DMS153 treated with DMSO at 0.1 percent for 48 hours (cell line): ENCODE measurements around the gene RPUSD1.
"Not testable (repeated sequence)": the region's sequence is repeated elsewhere in the genome, so short reads cannot be mapped to it uniquely, and the experiment has no call there.

ENCODE experiments used
- DNase-seq: peaks from one replicate; lab custom pipeline; 2025; ENCODE audit not compliant: unreplicated experiment; lab: John Stamatoyannopoulos, UW

The RPUSD1 gene

DNA sequence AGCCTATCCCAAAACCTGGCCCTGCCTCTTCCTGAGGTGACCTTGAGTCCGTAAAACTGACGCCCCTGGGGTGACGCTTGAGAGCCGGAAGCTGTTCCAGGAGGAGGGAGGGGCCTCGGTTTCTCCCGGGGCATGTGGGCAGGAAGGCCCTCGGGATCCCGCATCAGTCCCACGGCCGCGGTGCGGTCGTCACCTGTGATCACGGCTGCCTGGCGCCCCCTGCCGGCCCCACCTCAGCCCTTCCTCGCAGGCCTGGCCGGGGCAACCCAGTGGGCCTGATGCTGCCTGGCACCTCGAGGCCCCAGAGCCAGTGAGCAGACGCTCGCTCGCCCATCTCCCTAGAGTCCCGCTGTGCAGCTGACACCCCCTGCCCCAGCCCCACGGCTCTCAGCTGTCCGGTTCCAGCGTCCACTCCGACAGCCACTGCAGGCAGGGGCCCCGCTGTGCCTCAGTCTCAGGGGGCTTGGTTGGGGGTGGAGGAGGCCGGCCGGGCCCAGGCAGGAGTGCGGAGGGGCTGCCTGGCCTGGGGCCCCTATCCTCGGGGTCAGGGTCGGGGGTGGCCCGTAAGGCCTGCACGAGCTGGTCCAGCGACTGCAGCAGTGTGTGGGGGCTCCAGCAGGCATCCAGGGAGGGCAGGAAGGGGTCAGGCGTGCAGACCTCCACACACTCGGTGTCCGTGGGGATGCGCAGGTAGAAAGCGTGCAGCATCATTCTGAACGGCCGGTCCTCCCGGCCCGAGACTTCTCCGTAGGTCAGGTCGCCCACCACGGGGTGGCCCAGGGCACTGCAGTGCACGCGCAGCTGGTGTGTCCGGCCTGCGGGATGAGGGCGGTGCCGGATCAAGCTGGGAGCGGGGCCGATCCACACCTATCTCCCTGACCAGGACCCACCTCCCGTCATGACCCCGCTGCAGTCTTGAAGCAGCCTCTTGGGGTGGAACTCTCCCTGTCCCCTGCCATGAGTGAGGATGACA lies 2.3 kb downstream of the RPUSD1 start:
- DNase-seq, result peak; percentile 36

DNA sequence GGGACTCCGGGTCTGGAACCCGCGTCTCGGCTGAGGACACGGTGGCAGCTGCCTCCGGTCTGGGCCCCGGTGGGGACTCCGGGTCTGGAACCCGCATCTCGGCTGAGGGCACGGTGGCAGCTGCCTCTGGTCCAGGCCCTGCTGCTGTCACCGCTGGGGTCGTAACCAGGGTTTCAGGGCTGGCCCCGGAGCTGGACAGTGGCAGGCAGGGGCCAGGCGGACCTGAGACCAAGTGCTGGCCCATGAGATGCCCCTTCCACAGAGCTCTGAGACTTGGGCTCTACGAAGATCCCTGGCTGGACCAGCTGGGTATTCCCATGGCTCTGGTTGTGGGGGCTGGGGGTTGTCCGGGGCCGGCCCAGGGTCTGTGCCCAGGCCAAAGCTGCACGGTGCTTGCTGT lies 3.8 kb downstream of the RPUSD1 start:
- no peak for DNase-seq

DNA sequence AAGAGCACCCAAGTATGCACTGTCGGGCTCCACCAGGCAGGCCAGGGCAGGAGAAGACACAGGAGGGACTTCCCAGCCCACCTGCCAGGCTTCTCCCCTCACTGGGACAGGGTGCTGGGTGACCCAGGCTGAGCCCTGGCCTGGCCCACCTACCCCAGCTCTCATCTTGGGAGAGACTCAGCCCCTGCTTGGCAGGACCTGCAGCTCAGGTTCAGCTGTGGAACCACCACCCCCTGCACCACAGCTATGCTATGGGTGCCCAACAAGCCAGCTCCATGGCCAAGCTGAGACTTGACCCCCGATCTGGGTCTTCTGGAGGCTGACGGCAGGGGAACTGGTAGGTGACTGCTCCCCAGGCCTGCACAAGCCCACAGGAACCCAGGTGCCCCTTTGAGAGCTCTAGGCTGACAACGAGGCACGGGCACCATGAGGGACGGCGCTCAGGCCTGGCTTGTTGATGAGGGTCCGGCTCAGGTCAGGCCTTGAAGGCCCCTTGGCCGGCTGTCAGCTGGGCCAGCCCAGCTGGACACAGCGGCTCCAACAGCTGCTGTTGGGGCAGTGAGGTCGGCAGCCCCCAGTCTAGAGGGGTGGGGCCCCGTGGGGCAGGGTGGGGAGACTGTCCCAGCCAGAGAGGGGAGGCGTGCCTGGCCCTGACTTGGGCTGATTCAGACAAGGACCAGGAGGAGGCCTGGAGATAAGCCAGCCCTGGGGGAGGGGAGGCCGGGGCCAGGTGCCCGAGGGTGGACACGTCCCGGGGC lies 4.6 kb downstream of the RPUSD1 start:
- DNase-seq, result no peak

DNA sequence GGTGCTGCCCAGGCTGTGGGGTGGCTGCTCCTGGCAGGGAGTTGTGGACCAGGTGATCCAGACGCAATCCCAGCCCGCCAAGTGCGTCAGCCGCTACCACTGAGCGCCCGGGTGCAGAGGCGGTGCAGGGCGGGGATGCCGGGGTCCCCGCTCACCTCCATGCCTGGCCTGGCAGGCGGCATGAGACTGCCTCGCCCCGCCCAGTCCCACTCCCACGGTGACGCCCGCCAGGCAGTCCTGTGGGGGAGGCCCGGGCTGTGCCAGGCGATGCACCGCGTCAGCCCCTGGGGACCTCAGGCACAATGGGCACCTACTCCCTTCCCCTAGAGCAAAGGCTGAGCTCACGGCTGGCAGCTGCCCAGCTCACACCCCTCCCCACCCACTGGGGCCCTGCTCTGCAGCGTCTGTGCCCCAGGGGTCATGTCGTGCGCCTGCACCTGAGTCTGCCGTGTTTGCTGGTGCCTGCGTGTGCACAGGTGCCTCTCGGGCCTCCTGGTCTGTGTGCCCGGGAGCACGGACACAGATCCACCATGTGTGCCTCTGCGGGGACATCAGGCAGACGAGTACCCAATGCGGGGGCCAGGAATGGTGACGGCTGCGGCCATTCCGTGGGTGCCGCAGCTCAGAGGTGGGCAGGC lies 5.3 kb downstream of the RPUSD1 start:
- peak; percentile 76 for DNase-seq

DNA sequence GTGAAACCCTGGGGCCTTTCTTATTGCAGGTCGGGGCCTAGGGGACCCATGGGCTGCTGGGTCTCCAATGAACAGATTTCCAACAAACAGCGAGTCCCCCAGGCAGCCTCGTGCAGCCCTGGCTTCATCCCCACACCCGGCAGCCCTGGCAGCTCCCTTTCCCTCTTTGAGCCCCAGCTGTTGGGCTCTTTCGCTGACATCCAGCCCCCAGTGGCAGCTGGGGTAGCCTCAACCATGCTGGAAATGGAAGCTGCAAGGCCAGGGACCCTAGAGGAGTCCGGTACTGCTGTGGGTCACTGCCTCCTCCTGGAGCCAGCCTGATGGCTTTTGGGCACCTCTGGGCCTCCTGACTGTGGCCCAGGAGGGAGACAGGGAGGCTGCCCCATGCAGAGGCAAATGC lies 5.9 kb downstream of the RPUSD1 start:
- DNase-seq, result no peak

DNA sequence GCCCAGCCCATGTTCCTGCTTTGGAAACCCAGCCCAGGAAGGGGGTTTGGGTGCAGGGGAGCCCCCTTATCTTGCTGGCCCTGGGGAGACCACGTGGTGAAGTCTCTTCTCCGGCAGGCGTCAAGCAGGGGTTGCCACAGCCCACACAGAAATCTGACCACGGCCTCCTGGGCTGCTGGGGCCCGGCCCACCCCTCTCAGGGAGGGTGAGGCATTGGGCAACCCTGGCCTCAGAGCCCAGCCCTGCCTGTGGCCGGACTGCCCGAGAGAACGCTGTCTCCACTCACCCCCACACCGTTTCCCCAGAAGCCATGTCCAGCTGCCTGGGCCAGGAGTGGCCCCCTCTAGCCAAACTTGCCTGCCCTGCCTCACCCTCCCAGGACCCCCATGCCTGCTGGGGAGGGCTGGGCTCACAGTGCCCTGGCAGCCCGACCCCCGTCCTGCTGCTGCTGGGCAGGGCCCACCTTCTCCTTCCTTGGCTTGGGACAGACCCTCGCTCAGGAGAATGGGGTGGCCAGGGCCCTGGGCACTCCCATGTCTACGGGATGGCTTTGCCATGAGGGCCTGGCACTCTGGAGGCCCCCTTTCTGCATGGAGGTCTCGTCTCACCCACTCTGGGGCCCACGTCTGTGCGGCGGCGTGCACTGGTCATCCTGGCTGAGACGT lies 6.7 kb downstream of the RPUSD1 start:
- DNase-seq, result no peak

DNA sequence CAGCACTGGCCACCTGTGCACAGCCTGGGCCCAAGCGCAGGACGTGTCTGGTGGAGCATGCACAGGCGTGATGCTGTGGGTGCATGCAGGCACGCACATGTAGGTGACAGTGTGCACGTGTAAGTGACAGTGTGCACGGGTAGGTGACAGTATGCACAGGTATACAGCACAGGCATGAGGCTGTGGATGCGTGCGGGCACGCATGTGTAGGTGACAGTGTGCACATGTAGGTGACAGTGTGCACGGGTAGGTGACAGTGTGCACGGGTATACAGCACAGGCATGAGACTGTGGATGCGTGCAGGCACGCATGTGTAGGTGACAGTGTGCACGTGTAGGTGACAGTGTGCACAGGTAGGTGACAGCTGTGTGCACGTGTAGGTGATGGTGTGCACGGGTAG lies 7.9 kb downstream of the RPUSD1 start:
- no peak for DNase-seq

DNA sequence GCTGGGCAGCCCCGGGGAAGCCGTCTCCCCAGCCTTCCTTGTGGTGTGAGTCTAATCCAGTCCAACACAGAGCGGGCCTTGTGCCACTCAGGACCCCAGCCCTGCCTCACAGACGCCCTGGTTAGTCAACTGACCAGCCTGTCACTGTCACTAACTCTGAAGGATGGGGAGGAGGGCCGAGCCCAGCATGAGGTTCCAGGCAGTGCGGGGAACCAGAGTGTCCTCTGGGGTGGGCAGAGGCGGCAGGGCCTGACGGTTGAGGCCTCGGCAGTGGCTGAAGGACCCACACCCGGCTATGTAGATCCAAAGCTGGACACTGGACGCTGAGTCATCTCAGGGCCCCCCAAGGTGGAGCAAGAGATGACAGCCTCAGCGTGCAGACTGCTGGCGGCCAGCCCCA lies 8.6 kb downstream of the RPUSD1 start:
- DNase-seq, result no peak

DNA sequence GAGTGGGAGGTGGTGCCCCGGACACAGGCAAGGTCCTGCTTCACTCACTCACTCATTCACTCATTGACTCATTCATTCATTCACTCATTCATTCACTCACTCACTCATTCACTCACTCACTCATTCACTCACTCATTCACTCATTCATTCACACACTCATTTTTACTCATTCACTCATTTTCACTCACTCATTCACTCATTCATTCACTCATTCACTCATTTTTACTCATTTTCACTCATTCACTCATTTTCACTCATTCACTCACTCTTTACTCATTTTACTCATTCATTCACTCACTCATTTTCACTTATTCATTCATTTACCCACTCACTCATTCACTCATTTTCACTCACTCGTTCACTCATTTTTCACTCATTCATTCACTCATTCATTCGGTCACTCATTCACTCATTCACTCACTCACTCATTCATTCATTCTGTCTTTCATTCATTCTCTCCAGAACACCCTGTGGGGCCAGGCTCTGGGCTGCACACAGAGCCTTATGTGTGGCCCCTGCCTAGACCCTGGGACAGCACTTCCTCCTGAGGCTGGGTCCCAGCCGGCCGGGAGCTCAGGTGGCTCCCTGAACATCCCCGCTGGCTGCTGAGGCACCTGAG lies 9.2 kb downstream of the RPUSD1 start:
- DNase-seq, result no peak

DNA sequence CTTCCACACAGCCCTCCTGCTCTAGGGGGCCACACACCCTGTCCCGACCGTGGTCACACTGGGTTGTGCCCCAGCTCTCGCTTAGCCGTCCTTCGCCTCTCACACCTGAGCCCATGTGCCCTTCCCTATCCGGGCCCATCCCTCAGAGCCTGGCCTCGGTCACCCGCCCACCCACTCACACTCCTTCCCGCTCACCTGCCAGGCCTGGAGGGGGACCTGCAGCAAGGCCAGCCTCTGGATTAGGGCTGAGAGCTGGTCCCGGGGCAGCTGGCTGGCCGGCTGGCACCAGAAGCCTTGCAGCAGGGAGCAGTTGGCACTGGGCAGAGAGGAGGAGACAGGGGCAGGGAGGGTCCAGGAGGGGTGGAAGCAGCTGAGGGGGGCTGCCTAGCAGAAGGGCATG lies 9.7 kb downstream of the RPUSD1 start:
- no peak for DNase-seq

DNA sequence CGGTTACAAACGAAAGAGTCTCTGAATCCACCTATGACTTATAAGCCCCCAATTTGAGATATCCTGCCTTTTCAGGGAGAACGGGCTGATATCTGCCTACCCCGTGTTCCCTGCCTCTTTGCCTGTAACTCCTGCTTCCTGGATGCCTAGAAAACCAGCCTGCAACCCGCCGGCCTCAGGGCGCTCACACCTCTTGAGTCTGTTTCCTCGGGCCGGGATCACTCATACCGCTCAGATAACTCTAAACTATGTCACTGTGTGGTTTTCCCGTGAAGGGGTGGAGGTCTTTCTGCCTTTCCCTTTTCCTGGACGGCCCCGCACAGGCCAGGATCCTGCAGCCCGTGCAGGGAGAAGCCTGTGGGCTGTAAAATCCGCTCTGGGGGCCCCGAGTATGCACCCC lies 10.4 kb downstream of the RPUSD1 start:
- peak; percentile 9 for DNase-seq

DNA sequence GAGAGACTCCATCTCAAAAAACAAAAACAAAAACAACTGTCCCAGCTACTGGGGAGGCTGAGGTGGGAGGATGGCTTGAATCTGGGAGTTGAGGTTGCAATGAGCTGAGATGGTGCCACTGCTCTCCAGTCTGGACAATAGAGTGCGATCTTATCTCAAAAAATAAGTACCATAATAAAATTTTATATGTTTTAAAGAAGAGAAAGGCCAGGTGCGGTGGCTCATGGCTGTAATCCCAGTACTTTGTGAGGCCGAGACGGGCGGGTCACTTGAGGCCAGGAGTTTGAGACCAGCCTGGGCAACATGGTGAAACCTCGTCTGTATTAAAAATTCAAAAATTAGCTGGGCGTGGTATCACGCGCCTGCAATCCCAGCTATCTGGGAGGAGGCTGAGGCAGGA lies 11.4 kb downstream of the RPUSD1 start:
- peak; percentile 16 for DNase-seq

DNA sequence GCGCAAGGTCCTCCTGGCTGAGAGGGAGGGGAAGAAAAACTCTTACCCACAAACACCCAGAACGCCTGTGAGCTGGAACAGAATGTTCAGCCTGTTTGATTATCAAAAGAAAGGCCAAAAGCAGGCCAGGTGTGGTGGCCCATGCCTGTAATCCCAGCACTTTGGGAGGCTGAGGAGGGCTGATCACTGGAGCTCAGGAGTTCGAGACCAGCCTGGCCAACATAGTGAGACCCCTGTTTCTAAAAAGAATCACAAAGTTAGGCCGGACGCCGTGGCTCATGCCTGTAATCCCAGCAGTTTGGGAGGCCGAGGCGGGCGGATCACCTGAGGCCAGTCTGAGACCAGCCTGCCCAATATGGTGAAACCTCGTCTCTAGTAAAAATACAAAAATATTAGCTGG lies 11.9 kb downstream of the RPUSD1 start:
- not testable (repeated sequence) for DNase-seq

DNA sequence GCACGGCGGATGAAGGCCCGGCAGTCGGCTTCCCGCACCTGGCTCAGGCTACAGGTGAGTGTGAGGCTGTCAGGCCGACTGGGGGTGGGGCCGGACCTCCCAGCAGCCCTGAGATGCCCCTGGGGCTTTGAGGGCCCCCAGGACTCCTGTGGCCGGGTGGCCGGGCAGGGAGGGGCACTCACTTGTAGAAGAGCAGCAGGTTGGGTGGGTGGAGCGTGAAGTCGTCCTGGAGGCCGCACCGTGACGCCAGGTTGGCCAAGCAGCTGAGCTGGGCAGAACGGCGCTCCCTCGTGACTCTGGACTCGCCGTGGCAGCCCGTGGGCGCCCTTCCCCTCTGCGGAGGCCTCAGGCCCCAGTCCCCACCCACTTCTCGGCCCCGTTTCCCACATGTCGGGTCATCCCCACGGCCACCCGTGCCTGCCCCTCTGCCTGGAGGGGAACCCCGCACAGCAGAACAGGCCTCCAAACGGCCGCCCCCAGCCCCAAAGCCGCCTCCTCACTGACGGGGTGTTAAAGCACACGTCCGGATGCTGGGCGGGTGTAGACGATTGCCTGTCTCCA lies 12.9 kb downstream of the RPUSD1 start:
- DNase-seq, result no peak

DNA sequence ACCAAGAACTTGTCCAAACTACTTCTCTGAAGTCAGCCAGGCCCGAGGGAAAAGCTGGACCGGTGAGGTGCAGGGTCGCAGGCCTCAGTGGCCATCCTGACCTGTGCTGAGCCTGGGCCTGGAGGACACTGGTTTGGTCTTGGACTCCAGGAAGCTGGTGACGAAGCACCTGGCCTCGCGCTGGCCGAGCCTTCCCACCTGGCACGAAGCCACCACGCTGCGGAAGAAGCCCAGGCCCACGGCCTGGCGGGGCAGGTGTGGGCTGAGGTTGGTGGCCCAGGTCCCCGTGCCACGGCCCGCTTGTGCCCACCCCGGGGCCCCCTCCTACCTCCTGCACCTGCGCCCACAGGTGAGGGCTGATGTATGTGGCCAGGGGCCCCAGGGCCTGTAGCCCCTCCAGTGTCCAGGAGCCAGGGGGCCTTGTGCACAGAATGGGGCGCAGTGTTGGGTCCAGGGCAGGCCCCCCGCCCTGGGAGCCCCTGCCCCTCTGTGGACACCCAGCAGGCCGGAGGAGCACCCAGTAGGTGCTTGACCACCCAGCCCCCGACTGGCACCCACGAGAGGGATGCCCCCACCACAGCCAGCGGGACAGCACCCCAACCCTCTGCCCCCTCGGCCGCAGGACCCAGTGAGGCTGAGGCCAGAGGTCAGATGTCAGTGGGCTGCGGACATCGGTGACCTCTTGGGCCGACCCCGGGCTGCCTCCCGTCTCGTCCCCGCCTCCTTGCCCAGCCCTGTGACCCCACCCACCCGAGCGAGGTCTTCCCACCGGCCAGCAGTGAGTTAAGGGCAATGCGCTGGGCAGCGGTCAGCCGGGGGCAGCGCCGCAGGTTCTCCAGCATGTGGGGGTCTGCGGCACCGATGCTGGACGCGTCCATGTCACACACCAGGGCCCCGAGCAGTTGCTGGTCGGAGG lies 13.8 kb downstream of the RPUSD1 start:
- DNase-seq, result no peak

DNA sequence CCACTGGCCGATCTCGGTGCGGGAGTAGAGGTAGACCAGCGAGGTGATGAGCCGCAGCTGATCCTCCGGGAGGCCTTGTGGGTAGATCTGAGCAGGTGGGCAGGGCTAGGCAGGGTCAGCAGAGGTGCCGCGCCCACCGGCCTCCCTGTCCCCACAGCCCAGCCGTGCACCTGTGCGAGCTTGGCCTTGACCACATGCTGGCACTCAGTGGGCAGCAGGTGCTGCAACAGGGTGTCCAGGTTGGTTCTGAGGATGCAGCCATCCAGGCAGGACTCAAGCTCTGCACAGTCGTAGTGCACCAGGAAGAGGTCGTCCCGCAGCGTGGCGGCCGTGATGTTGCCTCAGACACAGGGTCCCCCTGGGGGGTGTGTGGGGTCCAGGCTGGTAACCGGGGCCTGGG lies 15.2 kb downstream of the RPUSD1 start:
- no peak for DNase-seq

DNA sequence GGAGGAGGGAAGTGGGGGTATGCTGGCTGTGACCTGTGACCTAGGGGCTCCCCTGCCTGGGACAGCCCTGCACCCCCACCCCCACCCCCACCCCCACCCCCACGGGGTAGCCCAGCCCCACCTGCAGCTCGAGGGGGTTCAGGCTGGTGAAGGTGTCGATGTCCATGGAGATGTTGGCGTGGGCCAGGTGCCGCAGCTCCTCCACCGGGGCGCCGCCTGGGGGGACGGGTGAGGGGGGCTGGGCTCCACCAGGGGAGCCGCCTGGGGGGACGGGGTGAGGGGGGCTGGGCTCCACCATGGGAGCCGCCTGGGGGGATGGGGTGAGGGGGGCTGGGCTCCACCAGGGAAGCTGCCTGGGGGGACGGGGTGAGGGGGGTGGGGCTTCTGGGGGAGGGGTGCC lies 17.8 kb downstream of the RPUSD1 start:
- no peak for DNase-seq

DNA sequence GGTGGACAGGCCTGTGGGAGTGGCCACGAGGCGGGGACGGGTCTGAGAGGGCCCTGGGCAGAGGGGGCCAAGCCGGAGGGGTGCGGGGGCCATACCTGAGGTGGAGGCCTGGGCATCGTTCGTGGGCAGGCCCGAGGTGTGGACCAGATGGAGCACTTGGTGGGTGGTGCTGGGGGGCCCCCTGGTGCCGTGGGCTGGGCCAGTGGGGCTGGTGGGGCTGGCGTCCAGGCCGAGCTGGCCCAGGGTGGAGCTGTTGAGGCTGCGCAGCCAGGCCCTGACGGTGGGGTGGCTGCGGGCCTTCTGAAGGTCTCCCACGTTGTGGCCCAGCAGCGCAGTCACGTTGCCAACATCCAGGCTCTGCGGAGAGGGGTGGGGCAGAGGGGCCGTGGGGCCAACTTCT lies 18.2 kb downstream of the RPUSD1 start:
- no peak for DNase-seq

DNA sequence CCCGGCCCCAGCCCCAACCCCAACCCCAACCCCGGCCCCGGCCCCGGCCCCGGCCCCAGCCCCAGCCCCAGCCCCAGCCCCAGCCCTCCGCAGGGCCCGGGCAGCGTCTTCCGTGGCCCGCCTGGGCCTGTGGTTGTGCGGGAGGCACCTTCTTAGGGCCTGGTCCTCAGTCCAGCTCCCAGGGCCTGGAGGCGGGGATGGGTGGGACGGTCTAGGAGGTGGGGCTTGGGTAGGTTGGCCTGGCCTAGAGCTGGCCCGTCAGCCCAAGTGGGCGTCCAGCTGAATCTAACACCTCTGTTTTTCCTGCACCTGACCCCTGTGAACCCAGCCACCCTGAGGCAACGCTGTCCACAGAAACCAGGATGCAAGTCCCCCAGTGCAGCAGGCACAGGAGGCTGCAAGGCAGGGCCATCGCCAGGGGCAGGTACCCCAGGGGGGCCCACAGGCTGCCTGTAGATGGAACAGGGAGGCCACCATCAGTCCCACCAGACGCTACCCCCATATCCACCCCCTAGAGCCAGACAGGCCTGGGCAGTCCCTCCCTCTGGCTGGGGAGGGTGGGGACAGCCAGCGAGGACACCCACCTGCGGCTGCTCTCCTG lies 18.9 kb downstream of the RPUSD1 start:
- no peak for DNase-seq
